Cardiac fibroblast (primary cell): Measurements from ENCODE around the gene TIGD3.

ENCODE experiments used
- DNase-seq, 2 donors: peaks; one replicate each; pipeline versions ENCODE4 v3.0.0 to v3.0.0-alpha.2; 2010; ENCODE audit warnings: low read depth in 2 of 2
- H3K4me3 ChIP-seq, 2 donors: replicated peaks in 1 of 2; 1 replicate in 1 of 2; 2 replicates in 1 of 2; pipeline ENCODE4 v1.5.1; 2011; ENCODE audit warnings: low read depth in 2 of 2, low read length in 2 of 2, mild to moderate bottlenecking in 2 of 2, moderate library complexity in 1 of 2
- CTCF ChIP-seq: IDR thresholded peaks from one replicate; pipeline ENCODE4 v1.5.1; 2011; ENCODE audit warnings: low read depth, mild to moderate bottlenecking, low read length, inconsistent platforms

Gene TIGD3

GRCh38 chr11:65363770-65364169 lies 9.2 kb downstream of the TIGD3 start:
- no peak overlapping the region for H3K4me3 ChIP-seq
- no peak for TF ChIP-seq CTCF
- no peak for DNase-seq

GRCh38 chr11:65366340-65366773 lies 11.8 kb downstream of the TIGD3 start:
- no peak overlapping the region for H3K4me3 ChIP-seq
- TF ChIP-seq CTCF = peak; percentile 73
- DNase-seq = peak; percentile 90 to 93

- TF ChIP-seq CTCF = no peak
- H3K4me3 ChIP-seq = no peak overlapping the region
- no peak for DNase-seq
These were observed 16.1 kb downstream of the TIGD3 start for GRCh38 chr11:65370659-65371049.

GRCh38 chr11:65373839-65374580 lies 19.5 kb downstream of the TIGD3 start:
- no peak overlapping the region for H3K4me3 ChIP-seq
- no peak for DNase-seq
- no peak for TF ChIP-seq CTCF

DNA sequence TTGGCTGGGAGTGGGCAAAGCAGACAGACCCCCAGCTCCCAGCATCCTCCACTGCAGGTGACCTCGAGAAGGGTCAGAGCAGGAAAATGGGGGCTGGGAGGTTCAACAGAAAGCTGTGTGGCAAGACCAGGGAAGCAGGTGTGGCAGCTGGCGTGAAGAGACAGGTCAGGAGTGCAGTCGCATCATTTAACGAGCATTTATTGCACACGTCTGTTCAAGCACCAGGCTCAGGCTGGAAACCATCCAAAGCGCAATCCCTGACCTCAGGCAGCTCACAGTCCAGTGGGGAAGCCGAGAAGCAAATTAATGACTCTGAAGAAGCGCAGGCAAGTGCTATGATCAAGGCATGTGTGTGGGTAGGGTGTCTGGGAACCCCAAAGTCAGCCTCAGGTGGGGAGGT lies 20.5 kb downstream of the TIGD3 start:
- no peak overlapping the region for H3K4me3 ChIP-seq
- TF ChIP-seq CTCF = no peak
- DNase-seq = no peak

DNA sequence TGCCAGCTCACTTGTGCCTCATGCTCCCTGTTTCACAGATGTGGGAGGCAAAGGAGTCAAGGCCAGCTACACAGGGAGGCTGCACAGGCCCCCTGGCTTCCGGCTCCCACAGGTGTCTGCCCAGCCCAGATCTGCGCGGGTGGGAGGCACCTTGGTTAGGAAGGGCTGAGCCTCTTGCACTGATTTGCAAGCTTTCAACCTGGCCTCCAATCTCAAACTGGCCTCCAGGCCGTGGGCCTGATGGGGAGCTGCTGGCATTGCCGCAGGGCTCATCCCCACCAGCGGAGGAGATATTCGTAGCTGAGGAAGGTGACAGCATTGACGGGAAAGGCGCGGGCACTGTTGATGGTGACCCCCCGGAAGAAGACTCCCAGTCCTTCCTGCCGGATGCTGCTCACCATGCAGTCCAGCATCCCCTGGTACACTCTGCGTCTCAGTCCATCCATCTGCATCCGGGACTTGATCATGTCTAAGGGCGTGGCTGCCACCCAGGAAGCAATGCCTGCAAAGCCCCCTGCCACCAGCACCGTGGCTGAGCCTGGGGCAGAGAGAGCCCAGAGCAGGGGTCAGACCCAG lies 21.7 kb downstream of the TIGD3 start:
- no peak for TF ChIP-seq CTCF
- H3K4me3 ChIP-seq = no peak overlapping the region
- DNase-seq = no peak
